ENCODE results near the gene DRAXIN.

Gene DRAXIN

DNA sequence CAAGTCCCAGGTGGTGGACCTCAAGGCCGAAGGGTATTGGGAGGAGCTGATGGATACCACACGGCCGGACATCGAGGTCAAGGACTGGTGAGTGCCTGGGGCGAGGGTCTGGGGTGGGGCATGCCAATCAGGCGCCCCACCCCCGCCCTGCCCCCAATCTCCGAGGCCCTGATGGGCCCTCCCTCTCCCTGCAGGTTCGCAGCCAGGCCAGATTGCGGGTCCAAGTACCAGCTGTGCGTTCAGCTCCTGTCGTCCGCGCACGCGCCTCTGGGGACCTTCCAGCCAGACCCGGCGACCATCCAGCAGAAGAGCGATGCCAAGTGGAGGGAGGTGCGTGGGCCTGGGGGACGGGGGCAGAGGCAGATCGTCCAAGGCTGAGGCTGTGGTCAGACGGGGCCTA, 33.0 kb upstream of the DRAXIN start:
- no peak for DNase-seq

DNA sequence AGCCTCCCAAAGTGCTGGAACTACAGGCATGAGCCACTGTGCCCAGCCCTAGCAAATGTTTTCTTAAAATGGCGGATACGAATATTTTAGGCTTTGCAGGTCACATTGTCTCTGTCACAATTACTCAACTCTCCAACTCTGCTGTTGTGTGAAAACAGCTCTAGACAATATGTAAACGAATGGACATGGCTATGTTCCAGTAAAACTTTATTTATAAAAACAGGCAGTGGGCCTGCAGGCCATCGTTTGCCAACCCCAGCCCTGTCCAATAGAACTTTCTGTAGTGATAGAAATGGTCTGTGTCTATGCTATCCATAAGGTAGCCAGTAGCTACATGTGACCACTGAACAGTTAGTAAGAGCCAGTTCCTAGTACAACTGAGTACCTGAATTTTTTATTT, 31.8 kb upstream of the DRAXIN start:
- no peak for DNase-seq

DNA sequence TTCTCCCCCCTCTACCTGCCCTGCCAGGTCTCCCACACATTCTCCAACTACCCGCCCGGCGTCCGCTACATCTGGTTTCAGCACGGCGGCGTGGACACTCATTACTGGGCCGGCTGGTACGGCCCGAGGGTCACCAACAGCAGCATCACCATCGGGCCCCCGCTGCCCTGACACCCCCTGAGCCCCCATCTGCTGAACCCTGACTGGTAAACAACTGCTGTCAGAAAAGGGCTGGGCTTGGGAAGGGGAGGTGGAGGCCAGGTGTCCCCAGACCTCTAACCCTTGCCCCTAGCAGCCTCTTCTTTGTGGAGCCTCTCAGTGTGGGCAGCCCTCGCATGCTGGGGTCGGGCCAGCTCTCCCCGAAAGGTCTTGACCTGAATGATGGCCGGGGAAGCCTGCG, 30.4 kb upstream of the DRAXIN start:
- no peak for DNase-seq

DNA sequence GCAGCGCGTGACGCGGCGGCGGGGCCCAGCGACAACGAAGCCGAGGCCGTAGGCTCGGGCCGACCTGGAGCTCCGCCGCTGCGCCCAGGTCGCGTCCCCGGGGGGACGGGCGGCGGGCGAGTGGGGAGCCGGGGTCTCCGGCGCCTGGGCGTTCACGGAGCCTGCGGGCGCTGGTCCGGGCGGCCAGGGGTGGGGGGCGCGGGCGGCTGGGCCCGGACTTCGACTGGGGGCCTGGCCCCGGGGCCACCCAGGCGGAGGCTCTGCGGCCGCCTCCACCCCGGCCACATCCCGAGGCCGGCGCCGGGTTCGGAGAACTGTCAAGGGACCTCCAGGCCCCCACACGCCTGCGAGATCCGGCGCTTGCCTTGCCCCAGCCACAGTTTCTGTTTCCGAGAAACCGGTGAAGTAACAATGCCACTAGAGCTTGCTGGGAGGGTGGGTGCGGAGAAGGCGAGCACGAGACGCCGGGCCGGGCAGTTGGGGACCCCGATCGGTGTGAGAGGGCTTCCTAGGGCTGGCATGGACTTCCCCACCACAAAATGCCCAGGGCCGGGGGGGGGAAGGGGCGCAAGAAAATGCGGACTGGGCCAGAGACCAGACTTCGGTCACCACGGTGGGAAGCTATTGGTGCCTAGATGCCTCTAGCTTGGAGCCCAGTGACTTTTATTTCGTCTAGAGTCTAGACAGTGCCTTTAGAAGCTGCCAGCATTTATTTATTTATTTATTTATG, 27.0 kb upstream of the DRAXIN start:
- DNase-seq, result peak in 2 of 4 experiments; percentile 42 to 43

DNA sequence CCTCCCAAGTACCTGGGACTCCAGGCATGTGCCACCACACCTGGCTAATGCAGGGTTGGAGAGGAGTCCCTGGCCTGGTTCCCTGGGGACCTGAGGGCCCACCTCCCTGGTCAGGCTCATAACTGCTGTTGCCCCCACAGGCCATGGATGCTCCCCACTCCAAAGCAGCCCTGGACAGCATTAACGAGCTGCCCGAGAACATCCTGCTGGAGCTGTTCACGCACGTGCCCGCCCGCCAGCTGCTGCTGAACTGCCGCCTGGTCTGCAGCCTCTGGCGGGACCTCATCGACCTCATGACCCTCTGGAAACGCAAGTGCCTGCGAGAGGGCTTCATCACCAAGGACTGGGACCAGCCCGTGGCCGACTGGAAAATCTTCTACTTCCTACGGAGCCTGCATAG, 23.0 kb upstream of the DRAXIN start:
- DNase-seq, result no peak

DNA sequence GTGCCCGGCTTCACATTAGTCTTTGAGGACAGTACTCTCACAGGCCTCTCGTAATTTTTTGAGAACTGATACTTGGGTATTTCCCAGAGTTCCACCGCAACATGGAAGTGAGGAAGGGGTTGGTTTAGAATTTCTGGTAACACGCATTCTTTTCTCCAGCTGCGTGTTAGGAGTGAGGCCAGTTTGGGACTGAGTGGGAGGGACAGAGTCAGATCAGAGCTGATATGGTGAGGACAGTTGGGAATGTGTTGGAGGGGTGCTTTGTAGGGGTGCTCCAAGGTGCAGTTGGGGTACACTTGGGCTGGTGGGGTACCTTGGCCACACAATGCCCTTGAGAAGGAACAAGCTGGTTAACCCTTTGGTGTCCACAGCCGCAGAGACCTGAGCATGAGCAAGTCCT, 20.8 kb upstream of the DRAXIN start:
- DNase-seq, result no peak

DNA sequence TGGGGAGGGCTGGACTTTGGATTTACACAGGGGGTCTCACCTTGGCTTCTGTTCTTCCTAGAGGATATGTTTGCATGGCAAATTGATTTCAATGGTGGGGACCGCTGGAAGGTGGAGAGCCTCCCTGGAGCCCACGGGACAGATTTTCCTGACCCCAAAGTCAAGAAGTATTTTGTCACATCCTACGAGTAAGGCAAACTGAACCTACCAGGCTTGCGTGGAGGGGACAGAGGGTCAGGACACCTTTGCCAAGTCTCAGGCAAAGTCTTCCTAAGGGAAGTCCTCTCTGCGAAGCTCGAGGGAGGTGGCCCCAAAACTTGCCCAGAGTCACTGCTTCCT, 20.3 kb upstream of the DRAXIN start:
- DNase-seq, result no peak

DNA sequence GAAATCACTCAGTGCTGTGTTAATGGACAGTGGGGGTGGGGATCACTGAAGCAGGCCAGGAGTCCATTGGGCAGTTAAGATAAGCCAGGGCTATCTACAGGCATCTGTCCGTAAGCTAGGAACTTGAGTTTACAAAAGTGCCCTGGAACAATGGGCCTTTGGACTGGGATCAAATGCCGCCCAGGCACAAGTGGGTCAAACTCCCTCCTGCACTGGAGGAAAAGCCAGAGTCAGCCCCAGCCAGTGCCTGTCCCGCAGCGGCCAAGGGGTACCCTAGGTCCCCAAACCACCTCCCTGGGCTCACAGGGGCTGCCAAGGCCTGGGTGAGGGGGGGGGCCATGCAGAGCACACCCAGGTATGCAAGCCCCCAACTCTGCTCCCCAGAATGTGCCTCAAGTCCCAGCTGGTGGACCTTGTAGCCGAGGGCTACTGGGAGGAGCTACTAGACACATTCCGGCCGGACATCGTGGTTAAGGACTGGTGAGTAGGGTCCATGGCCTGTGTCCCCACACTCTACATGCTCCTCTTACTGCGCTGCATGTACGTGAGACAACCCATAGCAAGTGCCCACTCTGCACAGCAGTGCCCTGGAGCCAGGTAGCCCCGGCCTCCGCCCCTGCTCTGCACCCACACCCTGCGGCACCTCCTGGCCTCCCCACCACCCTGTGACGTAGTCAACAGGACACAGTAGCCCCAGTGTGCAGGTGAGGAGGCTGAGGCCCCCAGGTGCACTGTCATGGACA, 19.8 kb upstream of the DRAXIN start:
- no peak for DNase-seq

DNA sequence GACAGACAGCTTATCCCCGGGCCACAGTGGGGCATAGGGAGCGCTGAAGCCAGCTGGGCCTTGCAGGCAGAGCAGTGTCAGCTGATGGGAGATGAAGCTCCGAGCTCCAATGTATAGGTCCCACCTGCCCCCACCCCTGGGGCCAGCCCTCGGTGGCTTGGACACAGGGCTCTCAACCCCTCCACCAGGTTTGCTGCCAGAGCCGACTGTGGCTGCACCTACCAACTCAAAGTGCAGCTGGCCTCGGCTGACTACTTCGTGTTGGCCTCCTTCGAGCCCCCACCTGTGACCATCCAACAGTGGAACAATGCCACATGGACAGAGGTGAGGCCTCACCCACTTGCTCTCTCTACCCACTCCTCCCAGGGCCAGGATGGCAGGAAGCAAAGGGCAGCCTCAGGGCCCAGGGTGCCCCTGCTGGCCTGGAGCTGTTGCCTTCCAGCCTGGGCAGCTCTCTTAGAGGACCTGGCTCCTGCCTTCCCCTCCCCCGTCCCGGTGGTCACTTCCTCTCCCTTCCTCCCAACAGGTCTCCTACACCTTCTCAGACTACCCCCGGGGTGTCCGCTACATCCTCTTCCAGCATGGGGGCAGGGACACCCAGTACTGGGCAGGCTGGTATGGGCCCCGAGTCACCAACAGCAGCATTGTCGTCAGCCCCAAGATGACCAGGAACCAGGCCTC, 18.3 kb upstream of the DRAXIN start:
- DNase-seq, result no peak

DNA sequence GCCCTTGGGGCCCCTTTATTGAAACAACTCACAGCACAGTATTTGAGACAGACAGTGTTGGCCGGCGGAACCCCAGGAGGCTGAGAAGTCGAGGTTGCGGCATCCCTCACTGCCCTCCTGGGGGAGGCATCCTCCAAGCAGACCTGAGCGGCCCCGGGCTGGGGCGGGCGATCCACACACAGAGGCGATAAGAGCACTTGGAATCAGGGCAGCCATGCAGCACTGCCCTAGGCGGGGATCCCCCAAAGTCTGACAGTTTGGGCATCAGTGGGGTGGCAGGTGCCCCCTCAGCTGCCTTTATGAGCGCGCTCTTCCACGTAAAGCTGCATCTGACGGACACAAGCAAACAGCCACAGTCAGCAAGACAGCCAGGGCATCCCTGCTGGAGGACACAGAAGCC, 17.0 kb upstream of the DRAXIN start:
- no peak for DNase-seq

DNA sequence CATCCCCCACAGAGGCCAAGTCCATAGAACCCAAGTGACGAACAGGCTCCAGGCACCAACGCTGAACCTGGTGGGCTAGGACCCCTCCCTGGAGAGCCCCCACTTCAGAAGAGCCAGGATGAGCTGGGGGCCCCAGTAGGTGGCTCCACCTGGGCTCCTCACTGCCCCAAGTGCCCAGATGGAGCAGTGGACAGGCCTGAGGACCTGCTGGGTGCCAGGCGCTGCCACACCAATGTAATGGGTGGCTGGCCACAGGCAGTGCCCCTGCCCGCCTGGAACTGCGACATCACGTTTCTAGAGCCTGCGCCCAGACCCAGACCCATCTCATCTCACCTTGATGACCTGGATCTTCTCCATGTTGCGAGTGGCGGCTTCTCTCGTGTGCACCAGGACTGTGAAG, 16.2 kb upstream of the DRAXIN start:
- no peak for DNase-seq

DNA sequence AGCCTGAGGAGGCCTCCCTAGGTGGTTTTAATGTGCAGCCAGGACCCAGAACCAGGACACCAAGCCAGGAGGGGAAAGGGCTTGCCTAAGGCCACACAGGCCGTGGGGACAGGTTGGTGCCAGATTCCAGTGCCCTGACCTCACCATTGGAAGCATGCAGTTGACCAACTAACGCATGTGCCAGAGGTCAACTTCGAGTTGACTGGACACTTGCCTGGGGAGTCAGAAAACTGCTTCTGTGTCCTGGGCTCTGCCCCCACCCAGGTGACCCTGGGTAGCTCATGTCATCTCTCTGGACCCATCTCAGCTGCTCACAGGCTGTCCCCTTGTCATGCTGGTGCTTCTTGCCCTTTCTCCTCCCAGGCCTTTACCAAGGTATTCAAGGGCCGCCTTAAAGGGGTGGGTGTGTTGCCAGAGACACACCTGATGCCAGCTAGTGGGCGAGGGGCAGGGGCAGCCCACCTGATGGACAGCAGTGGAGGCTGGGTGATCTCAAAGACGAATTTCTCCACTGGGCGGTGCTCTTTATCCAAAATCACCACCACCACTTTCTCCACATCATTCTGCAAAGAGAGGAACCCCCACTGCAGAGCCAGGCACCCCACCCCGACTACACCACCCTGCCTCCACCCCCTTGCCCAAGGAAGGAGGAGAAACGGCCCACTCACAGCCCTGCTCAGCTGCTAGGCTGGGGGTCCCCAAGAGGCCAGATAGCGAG, 15.0 kb upstream of the DRAXIN start:
- DNase-seq, result no peak

DNA sequence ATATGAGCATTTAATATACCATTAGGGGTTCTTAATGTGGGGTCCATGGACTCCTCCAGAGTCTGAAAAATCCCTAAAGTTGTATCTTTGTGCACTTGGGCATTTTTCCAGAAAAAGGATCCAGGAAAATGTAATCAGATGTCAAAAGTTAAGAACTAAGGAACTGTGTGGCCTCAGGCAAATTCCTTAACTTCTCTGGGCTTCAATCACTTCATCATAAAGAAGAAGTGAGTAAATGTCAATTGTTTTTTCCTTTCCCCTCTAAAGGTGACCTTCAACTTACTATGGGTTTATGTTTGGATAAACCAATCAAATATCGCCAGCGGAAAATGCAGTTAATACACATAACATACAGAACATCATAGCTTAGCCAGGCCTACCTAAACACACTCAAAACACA, 13.1 kb upstream of the DRAXIN start:
- DNase-seq, result no peak

DNA sequence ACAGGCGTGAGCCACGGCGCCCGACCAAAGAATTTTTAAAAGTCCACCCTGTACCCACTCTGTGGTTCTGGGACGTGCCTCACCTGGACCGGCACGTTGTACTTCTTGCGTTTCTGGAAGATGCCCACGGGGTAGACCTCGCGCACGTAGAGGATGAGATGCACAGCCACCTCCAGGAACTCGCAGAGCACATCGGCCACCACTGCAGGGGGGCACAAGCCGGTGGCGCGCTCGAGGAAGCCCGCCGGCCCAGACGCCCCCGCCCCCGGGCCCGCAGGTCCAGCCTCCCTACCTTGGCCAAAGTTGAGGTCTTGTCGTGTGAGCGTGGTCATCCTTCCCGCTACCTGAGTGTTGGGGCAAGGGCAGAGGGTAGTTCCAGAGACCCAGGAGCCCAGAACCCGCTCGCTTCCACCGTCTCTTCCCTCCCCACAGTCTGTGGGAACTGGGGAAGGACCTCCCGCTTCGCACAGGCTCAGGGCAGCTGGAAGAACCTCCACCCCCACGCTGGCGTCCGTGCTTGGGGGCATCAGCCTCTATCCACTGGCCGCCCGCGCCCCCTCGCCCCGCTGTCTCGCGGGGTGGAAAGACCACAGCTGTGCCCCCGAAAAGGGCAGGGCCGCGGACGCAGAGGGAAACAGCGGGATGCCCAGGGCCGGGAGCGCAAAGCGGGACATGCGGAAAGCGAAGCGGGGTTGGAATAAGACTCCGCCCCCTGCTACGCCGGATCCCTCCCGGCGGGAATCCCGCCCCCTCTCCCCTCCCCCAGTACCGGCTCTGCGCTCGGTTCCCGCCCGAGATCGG, 11.0 kb upstream of the DRAXIN start:
- no peak for DNase-seq

DNA sequence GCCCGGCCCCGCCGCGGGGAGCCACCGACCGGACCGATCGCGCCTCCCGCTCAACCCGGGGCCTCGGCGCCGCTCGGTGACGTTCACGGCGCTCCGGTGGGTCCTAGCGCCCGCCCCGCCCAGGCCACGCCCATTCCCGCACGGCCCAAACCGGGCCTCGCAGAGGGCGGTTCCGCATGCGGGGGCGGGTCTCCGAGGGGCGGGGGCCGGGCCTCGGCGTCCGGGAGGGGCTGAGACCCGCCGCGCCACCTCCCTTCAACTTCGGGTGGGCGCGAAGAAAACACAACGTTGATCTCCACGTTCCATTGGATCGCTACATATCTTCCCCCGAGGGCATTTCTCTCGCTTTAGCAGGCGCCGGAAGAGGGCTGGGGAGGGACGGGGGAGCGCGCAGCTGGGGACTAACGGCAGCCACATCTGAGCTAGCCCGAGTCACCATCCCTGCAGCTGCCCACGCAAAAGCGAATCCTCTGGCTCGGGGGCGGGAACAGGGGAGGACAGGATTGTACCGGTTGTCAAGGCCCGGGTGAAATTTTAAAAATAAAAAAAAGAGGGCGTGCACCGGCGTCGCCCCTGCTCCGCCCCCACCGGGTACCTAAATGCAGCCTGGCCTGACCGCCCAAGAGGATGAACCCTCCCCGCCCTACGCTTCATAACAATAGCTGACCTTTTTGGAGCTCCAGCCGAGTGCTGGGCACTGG, 10.3 kb upstream of the DRAXIN start, which contains the start of gene MAD2L2:
Gene MAD2L2 (minus strand): TSS at position 78 of the 701 bp plus-strand sequence. CDS start 547 bp downstream, outside the sequence.
- DNase-seq, result peak; percentile 58 to 88 (median 76)

DNA sequence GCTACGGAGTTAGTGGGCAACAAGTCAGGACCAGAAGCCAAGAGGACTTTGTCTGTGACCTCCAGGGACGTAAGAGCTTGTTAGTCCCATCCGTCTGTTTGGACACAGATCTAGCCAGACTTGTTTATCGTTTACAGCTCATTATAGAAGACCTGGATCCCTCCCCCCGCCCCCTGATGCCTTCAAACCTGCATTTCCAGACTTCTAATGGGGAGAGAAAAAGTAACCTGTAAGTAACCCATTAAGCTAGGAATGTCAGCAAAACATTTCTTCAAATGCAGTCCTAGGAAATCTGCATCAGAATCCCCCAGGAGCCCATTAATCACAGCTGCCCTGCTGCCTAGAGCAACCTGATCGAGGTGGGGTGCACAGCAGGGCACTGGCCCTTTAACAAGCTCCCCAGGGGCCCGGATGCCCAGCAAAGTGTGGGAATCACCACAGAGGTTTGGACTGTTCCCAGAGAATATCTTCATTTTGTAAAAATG, 9.2 kb upstream of the DRAXIN start:
- DNase-seq, result no peak

DNA sequence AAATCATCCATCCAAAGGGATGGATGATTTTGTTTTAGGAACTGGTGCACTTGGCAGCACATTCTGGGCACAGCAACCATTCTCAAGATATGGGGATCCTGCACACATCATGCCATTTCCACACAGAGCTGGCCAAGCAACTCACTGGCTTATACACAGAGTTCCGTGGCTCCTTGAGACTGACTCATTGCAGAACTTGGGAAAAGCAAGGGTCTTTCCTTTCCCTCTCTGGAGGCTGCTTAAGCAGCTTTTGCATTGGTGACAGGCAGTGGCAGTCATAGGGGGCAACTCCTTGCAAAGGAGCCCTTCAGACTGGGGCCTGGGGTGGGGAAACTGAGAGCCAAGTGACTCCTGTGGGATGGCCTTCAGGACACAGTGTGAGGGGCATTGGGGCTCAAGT, 8.7 kb upstream of the DRAXIN start:
- no peak for DNase-seq

DNA sequence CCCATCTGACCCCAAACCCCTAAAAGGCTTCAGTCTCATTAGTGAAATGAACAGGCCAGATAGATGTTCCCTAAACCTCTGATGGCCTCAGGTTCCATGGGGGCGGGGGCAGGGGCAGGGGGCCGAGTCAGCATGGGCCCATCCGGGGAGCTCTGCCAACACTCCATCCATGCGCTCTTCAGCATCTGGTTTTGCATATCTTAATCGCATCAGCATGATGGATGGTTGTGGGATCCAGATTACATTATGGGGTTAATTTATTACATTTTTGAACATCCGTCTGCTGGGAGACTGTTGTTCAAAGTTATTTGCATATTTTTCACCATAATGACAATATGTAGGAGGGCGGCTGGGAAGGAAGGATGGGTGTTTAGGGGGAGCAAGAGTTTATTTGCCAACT, 7.4 kb upstream of the DRAXIN start:
- DNase-seq, result no peak

DNA sequence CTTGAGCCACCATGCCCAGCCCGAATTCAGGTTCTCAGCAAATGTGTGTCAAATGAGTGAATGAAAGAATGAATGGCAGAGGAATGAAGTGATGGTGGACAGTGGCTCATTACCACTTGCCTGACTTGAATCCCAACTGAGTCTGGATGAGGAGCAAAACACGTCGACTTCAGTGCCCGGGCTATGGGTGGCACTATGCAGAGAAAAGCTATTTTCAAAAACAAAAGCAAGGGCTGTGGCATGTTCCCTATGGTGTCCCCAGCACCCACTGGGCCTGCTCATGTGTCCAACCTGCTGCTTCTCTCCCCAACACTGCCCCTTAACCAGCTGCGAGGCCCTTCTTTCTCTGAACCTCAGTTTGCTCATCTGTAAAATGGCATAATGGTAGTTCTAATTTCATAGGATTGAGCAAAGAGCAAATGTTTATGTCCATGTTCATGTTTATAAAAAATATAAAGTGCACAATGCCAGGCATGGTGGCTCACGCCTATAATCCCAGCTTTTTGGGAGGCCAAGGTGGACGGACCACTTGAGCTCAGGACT, 6.2 kb upstream of the DRAXIN start:
- no peak for DNase-seq

DNA sequence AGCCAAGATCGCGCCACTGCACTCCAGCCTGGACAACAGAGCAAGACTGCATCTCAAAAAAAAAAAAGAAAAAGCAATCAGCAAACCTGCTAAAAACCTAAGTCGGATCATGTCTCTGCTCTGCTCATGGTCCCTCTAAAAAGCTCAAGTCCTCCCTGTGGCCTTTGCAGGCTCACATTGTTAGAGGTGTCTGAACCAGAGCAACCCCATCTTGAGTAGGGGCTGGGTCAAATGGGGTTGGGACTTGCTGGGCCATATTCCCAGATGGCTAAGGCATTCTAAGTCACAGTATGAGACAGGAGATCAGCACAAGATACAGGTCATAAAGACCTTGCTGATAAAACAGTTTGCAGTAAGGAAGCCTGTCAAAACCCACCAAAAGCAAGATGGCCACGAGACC, 3.0 kb upstream of the DRAXIN start:
- DNase-seq, result no peak

Measured in activated naive CD4-positive, alpha-beta T cell (primary cell).